ENCODE results near the gene TCTN3.

GRCh38 chr10:95651346-95652060, 42.2 kb downstream of the TCTN3 start:
- TF ChIP-seq POLR2AphosphoS5 (IDR thresholded peaks at IDR 0.05; ENCODE audit: low read depth, low read length): no peak
- TF ChIP-seq SIN3A (IDR thresholded peaks at IDR 0.05; ENCODE audit: borderline replicate concordance, insufficient read depth, low read length): no peak
- TF ChIP-seq REST (IDR thresholded peaks at IDR 0.05; ENCODE audit: insufficient read depth in 1 of 2, low read depth in 2 of 2, low read length in 2 of 2): no peak
